Measurements from ENCODE around the gene EIF4E1B.

The EIF4E1B gene

DNA sequence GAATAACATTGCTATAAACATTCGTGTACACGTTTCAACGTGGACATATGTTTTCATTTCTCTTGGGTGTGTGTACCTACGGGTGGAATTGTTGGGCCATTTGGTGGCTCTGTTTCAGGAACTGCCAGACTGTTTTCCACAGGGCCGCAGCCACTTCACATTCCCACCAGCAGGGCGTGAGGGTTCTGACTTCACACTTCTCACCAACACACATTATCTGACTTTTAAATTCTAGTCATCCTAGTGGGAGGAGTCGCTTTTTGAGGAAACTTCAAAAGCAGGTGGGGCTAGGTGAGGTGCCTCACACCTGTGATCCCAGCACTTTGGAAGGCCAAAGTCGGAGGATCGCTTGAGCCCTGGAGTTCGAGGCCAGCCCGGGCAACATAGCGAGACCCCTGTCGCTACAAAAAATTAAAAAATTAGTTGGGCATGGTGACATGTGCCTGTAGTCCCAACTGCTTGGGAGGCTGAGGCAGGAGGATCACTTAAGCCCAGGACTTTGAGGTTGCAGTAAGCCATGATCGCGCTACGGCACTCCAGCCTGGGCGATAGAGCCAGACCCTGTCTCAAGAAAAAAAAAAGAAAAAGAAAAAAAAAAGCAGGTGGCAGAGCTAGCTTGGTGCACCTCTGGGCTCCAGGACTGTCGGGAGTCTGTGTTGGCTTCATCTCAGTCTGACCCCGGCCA is 45.3 kb downstream of the EIF4E1B start:
- TF ChIP-seq TAF1 (IDR thresholded peaks at IDR 0.05; ENCODE audit: low read depth, low read length) (no peak), POLR2A (IDR thresholded peaks at IDR 0.05; ENCODE audit: low read depth, low read length) (no peak), POLR2AphosphoS5 (IDR thresholded peaks at IDR 0.05; ENCODE audit: low read depth, low read length) (no peak), POU2F2 (IDR thresholded peaks at IDR 0.05; ENCODE audit: low read depth, low read length) (no peak), PAX5 (IDR thresholded peaks at IDR 0.05; ENCODE audit: insufficient read depth, low read length, severe bottlenecking) (no peak), SPI1 (IDR thresholded peaks at IDR 0.05; ENCODE audit: low read depth, low read length) (no peak)
- FAIRE-seq (peak; percentile 70), DNase-seq (ENCODE audit: insufficient read length, low spot score) (no peak)

DNA sequence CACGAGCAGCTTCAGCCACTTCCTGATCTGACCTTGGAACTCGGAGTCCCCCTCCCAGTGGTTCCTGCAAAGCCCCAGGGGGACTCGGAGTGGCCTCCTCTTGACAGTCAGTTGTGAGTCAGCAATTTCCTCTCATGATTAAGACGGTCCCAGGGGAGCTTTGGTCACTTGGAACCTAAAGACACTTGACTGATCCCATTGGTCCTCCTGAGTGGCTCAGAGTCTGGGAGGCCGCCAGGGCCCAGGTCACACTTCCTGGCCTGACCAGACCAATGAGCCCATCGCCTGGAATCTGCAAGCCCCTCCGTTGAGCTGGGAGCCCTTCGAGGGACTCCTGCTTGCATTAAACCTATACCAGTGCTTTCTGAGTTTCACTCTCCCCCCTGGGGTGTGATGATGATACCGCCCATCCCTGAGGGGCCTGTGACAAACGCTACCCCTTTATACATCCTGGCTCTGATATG is 45.9 kb downstream of the EIF4E1B start:
- no peak for TF ChIP-seq TAF1 (IDR thresholded peaks at IDR 0.05; ENCODE audit: low read depth, low read length)
- 0 out of 2 replicates have a peak, but pooled peaks have one; percentile 3 for TF ChIP-seq SPI1 (IDR thresholded peaks at IDR 0.05; ENCODE audit: low read depth, low read length)
- no peak for DNase-seq (ENCODE audit: insufficient read length, low spot score)
- FAIRE-seq = no peak

DNA sequence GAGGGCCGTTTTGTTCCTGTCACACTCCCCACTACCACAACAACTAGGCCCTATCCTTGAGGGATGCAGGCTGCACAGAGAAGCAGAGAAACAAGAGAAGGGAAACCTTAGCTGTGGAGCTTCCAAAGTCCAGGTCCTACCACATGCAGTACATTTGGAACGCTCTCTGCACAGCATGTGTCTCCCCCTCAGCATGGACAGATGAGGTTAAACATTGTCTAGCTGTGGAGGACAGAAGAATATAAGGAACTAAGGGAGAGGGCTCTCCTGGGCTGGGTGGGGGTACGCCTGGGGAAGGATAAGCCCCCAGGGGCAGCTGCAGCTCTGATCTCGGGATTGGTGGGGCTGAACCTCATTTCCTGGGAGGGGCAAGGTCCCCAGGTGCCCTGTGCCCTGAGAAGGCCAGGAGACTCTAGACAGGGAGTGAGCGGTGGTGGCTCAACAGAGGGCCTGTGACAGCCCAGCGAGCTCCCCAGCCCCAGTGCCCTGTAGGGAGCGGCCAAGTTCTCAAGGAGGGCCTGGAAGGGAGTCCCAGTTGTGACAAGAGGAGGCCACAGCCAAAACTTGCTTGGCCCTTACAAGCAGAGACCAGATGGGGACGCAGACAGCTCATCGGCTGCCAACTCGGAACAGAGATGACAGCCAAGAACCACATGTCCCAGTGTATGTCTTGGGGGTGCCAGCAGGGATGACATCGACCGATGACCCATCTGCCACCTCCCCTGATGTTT is 46.9 kb downstream of the EIF4E1B start:
- DNase-seq (ENCODE audit: insufficient read length, low spot score) (no peak), FAIRE-seq (no peak)
- TF ChIP-seq POLR2A (IDR thresholded peaks at IDR 0.05; ENCODE audit: low read depth, low read length) = no peak
- no peak for TF ChIP-seq POU2F2 (IDR thresholded peaks at IDR 0.05; ENCODE audit: low read depth, low read length)
- no peak for TF ChIP-seq POLR2AphosphoS5 (IDR thresholded peaks at IDR 0.05; ENCODE audit: low read depth, low read length)
- no peak for TF ChIP-seq TAF1 (IDR thresholded peaks at IDR 0.05; ENCODE audit: low read depth, low read length)
- no peak for TF ChIP-seq PAX5 (IDR thresholded peaks at IDR 0.05; ENCODE audit: insufficient read depth, low read length, severe bottlenecking)
- TF ChIP-seq SPI1 (IDR thresholded peaks at IDR 0.05; ENCODE audit: low read depth, low read length) = no peak

GRCh38 chr5:176678584-176678983 is 48.1 kb downstream of the EIF4E1B start:
- DNase-seq (ENCODE audit: insufficient read length, low spot score) = no peak
- no peak for TF ChIP-seq TAF1 (IDR thresholded peaks at IDR 0.05; ENCODE audit: low read depth, low read length)
- no peak for TF ChIP-seq PAX5 (IDR thresholded peaks at IDR 0.05; ENCODE audit: insufficient read depth, low read length, severe bottlenecking)
- no peak for TF ChIP-seq POLR2A (IDR thresholded peaks at IDR 0.05; ENCODE audit: low read depth, low read length)
- TF ChIP-seq SPI1 (IDR thresholded peaks at IDR 0.05; ENCODE audit: low read depth, low read length) = no peak
- no peak for TF ChIP-seq POLR2AphosphoS5 (IDR thresholded peaks at IDR 0.05; ENCODE audit: low read depth, low read length)
- TF ChIP-seq POU2F2 (IDR thresholded peaks at IDR 0.05; ENCODE audit: low read depth, low read length) = no peak
- FAIRE-seq = no peak

DNA sequence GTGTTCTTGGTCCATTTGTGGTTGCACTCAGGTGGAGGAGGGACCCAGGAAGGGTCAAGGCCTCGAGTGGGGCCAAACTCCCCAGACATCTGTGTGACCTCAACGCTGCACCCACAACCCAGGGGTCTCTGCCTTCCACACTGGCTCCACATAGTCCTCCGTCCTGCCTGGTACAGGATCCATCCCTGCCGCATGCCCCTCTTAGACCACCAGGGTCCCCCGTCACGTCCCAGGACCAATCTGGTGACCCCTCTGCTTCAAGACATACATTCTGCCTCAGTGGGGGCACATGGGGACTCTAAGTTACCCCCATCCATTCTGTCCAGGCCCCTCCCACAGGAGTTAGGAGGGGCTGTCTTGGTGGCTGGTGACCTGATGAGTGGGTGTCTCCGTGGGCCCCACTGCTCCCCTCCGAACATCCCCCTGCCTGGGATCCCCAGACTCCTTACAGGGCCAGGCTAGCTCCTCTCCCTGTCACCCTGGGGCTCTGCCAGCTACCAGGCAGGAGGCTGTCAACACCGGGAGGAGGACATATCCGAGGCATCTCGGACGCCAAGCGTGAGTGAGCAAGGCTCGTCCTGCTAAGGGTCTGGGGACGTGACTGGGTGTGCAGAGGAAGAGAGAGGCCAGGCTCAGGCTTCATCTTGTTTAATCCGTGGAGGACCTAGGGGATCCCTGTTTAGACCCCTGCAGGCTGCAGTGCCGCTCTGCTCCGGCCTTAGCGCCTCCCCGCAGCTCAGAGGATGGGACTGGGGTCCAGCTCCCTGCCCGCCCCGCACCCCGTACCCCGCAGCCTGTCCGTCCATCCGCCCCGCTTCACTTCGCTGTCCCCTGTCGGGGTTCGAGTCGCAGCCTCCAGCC is 49.1 kb downstream of the EIF4E1B start:
- no peak for TF ChIP-seq TAF1 (IDR thresholded peaks at IDR 0.05; ENCODE audit: low read depth, low read length)
- no peak for TF ChIP-seq POLR2AphosphoS5 (IDR thresholded peaks at IDR 0.05; ENCODE audit: low read depth, low read length)
- TF ChIP-seq POU2F2 (IDR thresholded peaks at IDR 0.05; ENCODE audit: low read depth, low read length) = no peak
- no peak for TF ChIP-seq POLR2A (IDR thresholded peaks at IDR 0.05; ENCODE audit: low read depth, low read length)
- no peak for TF ChIP-seq SPI1 (IDR thresholded peaks at IDR 0.05; ENCODE audit: low read depth, low read length)
- DNase-seq (ENCODE audit: insufficient read length, low spot score) = no peak
- no peak for FAIRE-seq

DNA sequence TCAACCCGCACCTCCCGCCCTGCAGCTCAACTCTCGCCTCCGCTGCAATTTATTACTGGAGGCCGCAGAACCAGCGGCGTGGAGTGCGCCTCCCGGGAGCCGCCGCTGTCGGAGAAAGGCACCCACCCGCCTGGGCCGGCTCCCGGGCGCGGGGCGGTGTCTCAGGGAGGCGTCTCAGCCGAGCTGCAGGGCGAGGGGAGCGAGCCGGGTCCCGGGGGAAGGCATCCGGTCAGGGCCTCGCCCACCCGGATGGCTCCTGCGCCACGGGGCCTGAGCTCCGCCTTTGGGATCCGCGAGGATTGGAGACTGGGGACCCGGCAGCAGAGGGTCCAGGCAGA is 49.7 kb downstream of the EIF4E1B start:
- TF ChIP-seq TAF1 (IDR thresholded peaks at IDR 0.05; ENCODE audit: low read depth, low read length) (no peak), POU2F2 (IDR thresholded peaks at IDR 0.05; ENCODE audit: low read depth, low read length) (no peak), SPI1 (IDR thresholded peaks at IDR 0.05; ENCODE audit: low read depth, low read length) (no peak), POLR2A (IDR thresholded peaks at IDR 0.05; ENCODE audit: low read depth, low read length) (no peak), PAX5 (IDR thresholded peaks at IDR 0.05; ENCODE audit: insufficient read depth, low read length, severe bottlenecking) (no peak), POLR2AphosphoS5 (IDR thresholded peaks at IDR 0.05; ENCODE audit: low read depth, low read length) (no peak)
- DNase-seq (ENCODE audit: insufficient read length, low spot score) (no peak), FAIRE-seq (no peak)

- FAIRE-seq (no peak), DNase-seq (ENCODE audit: insufficient read length, low spot score) (no peak)
- TF ChIP-seq PAX5 (IDR thresholded peaks at IDR 0.05; ENCODE audit: insufficient read depth, low read length, severe bottlenecking) = no peak
- no peak for TF ChIP-seq SPI1 (IDR thresholded peaks at IDR 0.05; ENCODE audit: low read depth, low read length)
- no peak for TF ChIP-seq TAF1 (IDR thresholded peaks at IDR 0.05; ENCODE audit: low read depth, low read length)
- TF ChIP-seq POLR2AphosphoS5 (IDR thresholded peaks at IDR 0.05; ENCODE audit: low read depth, low read length) = no peak
- TF ChIP-seq POU2F2 (IDR thresholded peaks at IDR 0.05; ENCODE audit: low read depth, low read length) = no peak
- no peak for TF ChIP-seq POLR2A (IDR thresholded peaks at IDR 0.05; ENCODE audit: low read depth, low read length)
These were observed 51.6 kb downstream of the EIF4E1B start for GRCh38 chr5:176682016-176682531.

- FAIRE-seq (no peak), DNase-seq (ENCODE audit: insufficient read length, low spot score) (no peak)
- TF ChIP-seq SPI1 (IDR thresholded peaks at IDR 0.05; ENCODE audit: low read depth, low read length) (no peak), PAX5 (IDR thresholded peaks at IDR 0.05; ENCODE audit: insufficient read depth, low read length, severe bottlenecking) (no peak), POLR2AphosphoS5 (IDR thresholded peaks at IDR 0.05; ENCODE audit: low read depth, low read length) (no peak), TAF1 (IDR thresholded peaks at IDR 0.05; ENCODE audit: low read depth, low read length) (no peak), POLR2A (IDR thresholded peaks at IDR 0.05; ENCODE audit: low read depth, low read length) (no peak), POU2F2 (IDR thresholded peaks at IDR 0.05; ENCODE audit: low read depth, low read length) (no peak)
These were observed 54.5 kb downstream of the EIF4E1B start for GRCh38 chr5:176685010-176685409.

- FAIRE-seq = no peak
- no peak for TF ChIP-seq POLR2A (IDR thresholded peaks at IDR 0.05; ENCODE audit: low read depth, low read length)
- no peak for DNase-seq (ENCODE audit: insufficient read length, low spot score)
These were observed 56.8 kb downstream of the EIF4E1B start for GRCh38 chr5:176687247-176687646.
